Osteocyte (in vitro differentiated cells): ENCODE measurements around the gene ZBTB7B. TPM values are rescaled to one million over a fixed set of nuclear protein-coding genes. Genes with fewer than 3 reads are reported as not detected.

Source experiments
- DNase-seq: peaks from one replicate; pipeline ENCODE4 v3.0.0; 2021; ENCODE audit warnings: mixed read lengths; ENCODE audit not compliant: unreplicated experiment; ENCODE audit errors: extremely low spot score
- H3K27ac Mint-ChIP-seq: one replicate; pipeline ENCODE4 v1.8.0; 2021; ENCODE audit warnings: mild to moderate bottlenecking, mixed read lengths; ENCODE audit not compliant: unreplicated experiment
- H3K27me3 Mint-ChIP-seq: one replicate; pipeline ENCODE4 v1.8.0; 2021; ENCODE audit warnings: mixed read lengths; ENCODE audit not compliant: unreplicated experiment
- H3K36me3 Mint-ChIP-seq: one replicate; pipeline ENCODE4 v1.8.0; 2021; ENCODE audit warnings: mixed read lengths; ENCODE audit not compliant: unreplicated experiment
- H3K4me1 Mint-ChIP-seq: one replicate; pipeline ENCODE4 v1.8.0; 2021; ENCODE audit warnings: mixed read lengths; ENCODE audit not compliant: unreplicated experiment
- H3K4me3 Mint-ChIP-seq: one replicate; pipeline ENCODE4 v1.8.0; 2021; ENCODE audit warnings: mild to moderate bottlenecking, moderate library complexity, mixed read lengths; ENCODE audit not compliant: unreplicated experiment
- H3K9me3 Mint-ChIP-seq: one replicate; pipeline ENCODE4 v1.8.0; 2021; ENCODE audit warnings: mixed read lengths; ENCODE audit not compliant: unreplicated experiment
- CTCF ChIP-seq: fragments of 200-600 bp; sonication (generic); IDR thresholded peaks from 2 replicates; pipeline ENCODE4 v1.5.0; 2021; ENCODE audit warnings: antibody characterized with exemption, mild to moderate bottlenecking, moderate library complexity
- total RNA-seq: library from RNA; stranded (reverse); gene quantifications from 2 replicates; pipeline ENCODE4 v1.2.1, GENCODE V29; 2021

Gene ZBTB7B
- total RNA-seq, 1 donor from 2014 or later: 37.8 TPM

GRCh38 chr1:155010211-155010918 lies 7.8 kb downstream of the ZBTB7B start:
- Mint-ChIP-seq H3K4me1 (peaks cover 18% of the 10 kb centered on the region), H3K36me3 (peaks cover 2% of the 10 kb centered on the region), H3K9me3 (no peaks in the 10 kb centered on the region), H3K27me3 (no peaks in the 10 kb centered on the region), H3K4me3 (no peak overlapping the region), H3K27ac (no peak overlapping the region)
- no peak for DNase-seq
- TF ChIP-seq CTCF: no peak

DNA sequence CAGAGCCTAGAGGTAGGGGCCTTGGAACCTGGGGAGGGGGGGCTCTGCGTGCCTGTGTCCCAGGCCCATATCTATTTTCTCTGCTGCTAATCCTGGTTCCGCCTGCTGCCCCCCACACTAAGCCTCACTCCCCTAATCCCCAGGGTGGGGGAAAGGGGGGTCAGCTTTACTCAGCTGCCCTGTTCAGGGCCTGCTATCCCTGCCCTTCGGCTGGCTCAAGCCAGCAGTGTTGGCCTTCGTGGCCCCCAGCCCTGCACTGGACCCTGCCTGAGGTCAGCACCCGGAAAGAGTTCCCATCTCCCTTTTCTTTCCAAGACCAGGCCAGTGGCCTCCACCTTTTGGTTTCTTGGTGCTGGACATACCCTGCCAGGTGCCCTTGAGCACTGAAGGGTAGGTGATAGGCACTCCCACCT lies 8.4 kb downstream of the ZBTB7B start:
- Mint-ChIP-seq H3K36me3 (peaks cover 2% of the 10 kb centered on the region), H3K4me1 (peaks cover 14% of the 10 kb centered on the region), H3K9me3 (no peaks in the 10 kb centered on the region), H3K27me3 (no peaks in the 10 kb centered on the region), H3K4me3 (no peak overlapping the region), H3K27ac (no peak overlapping the region)
- no peak for DNase-seq
- TF ChIP-seq CTCF: no peak

DNA sequence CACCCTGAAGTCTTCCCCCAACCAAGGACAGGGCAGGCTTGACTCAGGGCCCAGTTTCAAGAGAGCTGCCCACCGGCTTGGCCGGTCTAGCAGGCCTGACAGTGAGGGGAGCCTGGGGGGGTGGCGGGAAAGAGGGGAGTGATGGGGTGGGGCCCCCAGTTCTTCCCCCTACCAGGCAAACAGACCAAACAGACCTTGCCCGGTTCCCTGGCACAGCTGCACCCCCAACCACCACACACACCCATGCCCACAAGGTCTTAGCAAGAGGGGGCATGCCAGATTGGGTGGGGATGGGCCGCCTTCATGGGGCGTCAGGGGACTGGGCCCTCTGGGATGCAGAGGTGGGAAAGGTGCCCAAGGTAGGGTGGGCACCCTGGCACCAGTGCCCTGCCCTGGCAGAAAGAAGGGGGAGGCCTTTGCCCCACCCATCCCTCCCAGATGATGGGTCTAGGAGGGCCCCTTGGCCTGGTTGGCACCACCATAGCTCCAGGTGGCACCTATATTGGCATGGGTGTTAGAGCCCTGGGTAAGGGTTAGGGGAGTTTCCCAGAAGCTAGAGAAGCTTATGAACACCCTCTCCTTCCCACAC lies 8.9 kb downstream of the ZBTB7B start:
- DNase-seq: no peak
- H3K4me3 Mint-ChIP-seq: no peak overlapping the region
- peaks cover 2% of the 10 kb centered on the region for H3K36me3 Mint-ChIP-seq
- H3K27ac Mint-ChIP-seq: peak overlapping the region; percentile 64
- H3K4me1 Mint-ChIP-seq: peaks cover 14% of the 10 kb centered on the region
- no peaks in the 10 kb centered on the region for H3K9me3 Mint-ChIP-seq
- TF ChIP-seq CTCF: no peak
- H3K27me3 Mint-ChIP-seq: no peaks in the 10 kb centered on the region

GRCh38 chr1:155012026-155012546 lies 9.5 kb downstream of the ZBTB7B start:
- no peaks in the 10 kb centered on the region for H3K27me3 Mint-ChIP-seq
- no peaks in the 10 kb centered on the region for H3K9me3 Mint-ChIP-seq
- TF ChIP-seq CTCF: no peak
- H3K27ac Mint-ChIP-seq: peak overlapping the region; percentile 64
- no peak for DNase-seq
- peaks cover 14% of the 10 kb centered on the region for H3K4me1 Mint-ChIP-seq
- H3K4me3 Mint-ChIP-seq: no peak overlapping the region
- H3K36me3 Mint-ChIP-seq: peaks cover 2% of the 10 kb centered on the region
